B cell (primary cell): ENCODE measurements around the gene ADRA2C.

ENCODE experiments used
- EZH2 ChIP-seq: IDR thresholded peaks from 2 replicates; pipeline ENCODE4 v1.6.1; 2012; ENCODE audit warnings: borderline replicate concordance, low read depth, mild to moderate bottlenecking, moderate library complexity, low read length; ENCODE audit not compliant: insufficient read depth, poor library complexity, severe bottlenecking
- TF ChIP-seq, protein P1 (sequence below): fragments of 200-600 bp; IDR thresholded peaks from one replicate; pipeline ENCODE4 v1.8.0; 2022; ENCODE audit warnings: antibody characterized with exemption, mild to moderate bottlenecking

DNA sequence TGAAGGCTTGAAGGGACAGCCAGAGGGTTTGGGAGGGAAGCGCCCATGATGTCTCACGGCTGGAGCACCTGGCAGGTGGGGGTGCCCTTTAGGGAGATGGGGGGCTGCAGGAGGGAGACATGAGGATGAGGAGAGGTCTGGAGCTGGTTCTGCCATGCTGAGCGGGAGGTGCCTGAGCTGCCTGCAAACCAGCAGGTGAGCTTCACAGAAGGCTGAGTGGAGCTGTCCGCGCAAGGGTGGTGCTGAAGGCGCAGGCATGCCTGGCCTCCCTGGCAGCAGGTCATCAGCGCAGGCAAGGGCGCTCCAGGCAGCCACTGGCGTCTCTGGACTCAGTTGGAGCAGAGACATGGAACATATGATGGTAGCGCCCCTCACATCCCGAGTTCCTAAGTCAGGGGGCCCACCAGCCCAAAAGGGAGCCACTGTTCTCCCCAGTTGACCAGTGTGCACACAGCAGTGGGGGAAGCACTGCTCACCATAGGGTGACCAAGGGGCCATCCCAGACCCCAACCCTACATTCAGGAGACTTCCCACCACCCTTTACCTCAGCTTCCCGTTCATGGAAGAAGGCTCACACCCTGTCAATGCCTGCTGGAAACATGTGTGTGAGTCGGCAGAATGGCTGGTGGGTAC, 25.8 kb downstream of the ADRA2C start:
- TF ChIP-seq, protein P1, sequence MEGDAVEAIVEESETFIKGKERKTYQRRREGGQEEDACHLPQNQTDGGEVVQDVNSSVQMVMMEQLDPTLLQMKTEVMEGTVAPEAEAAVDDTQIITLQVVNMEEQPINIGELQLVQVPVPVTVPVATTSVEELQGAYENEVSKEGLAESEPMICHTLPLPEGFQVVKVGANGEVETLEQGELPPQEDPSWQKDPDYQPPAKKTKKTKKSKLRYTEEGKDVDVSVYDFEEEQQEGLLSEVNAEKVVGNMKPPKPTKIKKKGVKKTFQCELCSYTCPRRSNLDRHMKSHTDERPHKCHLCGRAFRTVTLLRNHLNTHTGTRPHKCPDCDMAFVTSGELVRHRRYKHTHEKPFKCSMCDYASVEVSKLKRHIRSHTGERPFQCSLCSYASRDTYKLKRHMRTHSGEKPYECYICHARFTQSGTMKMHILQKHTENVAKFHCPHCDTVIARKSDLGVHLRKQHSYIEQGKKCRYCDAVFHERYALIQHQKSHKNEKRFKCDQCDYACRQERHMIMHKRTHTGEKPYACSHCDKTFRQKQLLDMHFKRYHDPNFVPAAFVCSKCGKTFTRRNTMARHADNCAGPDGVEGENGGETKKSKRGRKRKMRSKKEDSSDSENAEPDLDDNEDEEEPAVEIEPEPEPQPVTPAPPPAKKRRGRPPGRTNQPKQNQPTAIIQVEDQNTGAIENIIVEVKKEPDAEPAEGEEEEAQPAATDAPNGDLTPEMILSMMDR = no peak
- TF ChIP-seq EZH2 = no peak
